Measurements from ENCODE around the gene MYBPC2.

- TF ChIP-seq, protein P1, sequence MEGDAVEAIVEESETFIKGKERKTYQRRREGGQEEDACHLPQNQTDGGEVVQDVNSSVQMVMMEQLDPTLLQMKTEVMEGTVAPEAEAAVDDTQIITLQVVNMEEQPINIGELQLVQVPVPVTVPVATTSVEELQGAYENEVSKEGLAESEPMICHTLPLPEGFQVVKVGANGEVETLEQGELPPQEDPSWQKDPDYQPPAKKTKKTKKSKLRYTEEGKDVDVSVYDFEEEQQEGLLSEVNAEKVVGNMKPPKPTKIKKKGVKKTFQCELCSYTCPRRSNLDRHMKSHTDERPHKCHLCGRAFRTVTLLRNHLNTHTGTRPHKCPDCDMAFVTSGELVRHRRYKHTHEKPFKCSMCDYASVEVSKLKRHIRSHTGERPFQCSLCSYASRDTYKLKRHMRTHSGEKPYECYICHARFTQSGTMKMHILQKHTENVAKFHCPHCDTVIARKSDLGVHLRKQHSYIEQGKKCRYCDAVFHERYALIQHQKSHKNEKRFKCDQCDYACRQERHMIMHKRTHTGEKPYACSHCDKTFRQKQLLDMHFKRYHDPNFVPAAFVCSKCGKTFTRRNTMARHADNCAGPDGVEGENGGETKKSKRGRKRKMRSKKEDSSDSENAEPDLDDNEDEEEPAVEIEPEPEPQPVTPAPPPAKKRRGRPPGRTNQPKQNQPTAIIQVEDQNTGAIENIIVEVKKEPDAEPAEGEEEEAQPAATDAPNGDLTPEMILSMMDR (IDR thresholded peaks at IDR 0.05): no peak
- no peak for TF ChIP-seq POLR2AphosphoS5 (IDR thresholded peaks at IDR 0.05; ENCODE audit: low read depth, low read length)
- no peak for TF ChIP-seq REST (IDR thresholded peaks at IDR 0.05; ENCODE audit: insufficient read depth in 1 of 2, low read depth in 2 of 2, low read length in 1 of 2)
Observed at GRCh38 chr19:50430888-50431342, 1.8 kb upstream of the MYBPC2 start.
